Mucosa of stomach (tissue), 1 donor: ENCODE measurements around the gene U2SURP.

Source experiments
- H3K27me3 ChIP-seq: one replicate; pipeline ENCODE4 v1.7.0; 2013; ENCODE audit warnings: mild to moderate bottlenecking, low read length; ENCODE audit not compliant: control insufficient read depth, insufficient read depth
- H3K36me3 ChIP-seq: one replicate; pipeline ENCODE4 v1.7.0; 2013; ENCODE audit warnings: low read length; ENCODE audit not compliant: control insufficient read depth, insufficient read depth
- H3K4me1 ChIP-seq: one replicate; pipeline ENCODE4 v1.7.0; 2013; ENCODE audit warnings: mild to moderate bottlenecking, low read length; ENCODE audit not compliant: control insufficient read depth, insufficient read depth
- H3K4me3 ChIP-seq: one replicate; pipeline ENCODE4 v1.7.0; 2013; ENCODE audit warnings: low read length
- H3K9ac ChIP-seq: one replicate; pipeline ENCODE4 v1.7.0; 2013; ENCODE audit warnings: mild to moderate bottlenecking, low read length, moderate library complexity
- H3K9me3 ChIP-seq: one replicate; pipeline ENCODE4 v1.7.0; 2013; ENCODE audit warnings: mild to moderate bottlenecking, low read length, moderate library complexity; ENCODE audit not compliant: control insufficient read depth
- donor health status: Pancreatic carcinoma.

Gene U2SURP

DNA sequence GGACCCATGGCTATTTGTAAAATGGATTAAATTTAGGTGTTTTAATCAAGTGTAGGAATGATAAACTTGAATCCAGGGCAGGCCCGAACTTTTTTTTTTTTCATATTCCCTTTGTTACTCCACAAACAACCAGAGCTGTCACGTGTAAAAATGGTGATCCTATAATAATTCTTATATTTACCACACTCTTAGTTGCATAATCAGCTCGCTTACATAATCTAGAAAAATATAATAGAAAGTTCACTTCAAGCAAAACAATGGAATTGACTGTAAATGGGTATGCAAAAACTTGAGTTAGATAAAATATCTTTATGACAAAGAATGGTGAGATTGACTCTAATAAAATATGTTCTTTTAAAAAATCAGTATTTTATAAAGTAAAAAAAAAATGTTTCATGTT is 35.8 kb upstream of the U2SURP start:
- no peaks in the 10 kb centered on the region for H3K9me3 ChIP-seq
- no peak overlapping the region for H3K4me3 ChIP-seq
- peaks cover 7% of the 10 kb centered on the region for H3K4me1 ChIP-seq
- H3K36me3 ChIP-seq: no peaks in the 10 kb centered on the region
- peaks cover 38% of the 10 kb centered on the region for H3K27me3 ChIP-seq
- H3K9ac ChIP-seq: no peak overlapping the region

- Histone ChIP-seq H3K4me1 (peaks cover 7% of the 10 kb centered on the region), H3K36me3 (no peaks in the 10 kb centered on the region), H3K9ac (no peak overlapping the region), H3K27me3 (peaks cover 34% of the 10 kb centered on the region), H3K4me3 (no peak overlapping the region), H3K9me3 (no peaks in the 10 kb centered on the region)
Observed at GRCh38 chr3:142966808-142967207, 34.6 kb upstream of the U2SURP start.

DNA sequence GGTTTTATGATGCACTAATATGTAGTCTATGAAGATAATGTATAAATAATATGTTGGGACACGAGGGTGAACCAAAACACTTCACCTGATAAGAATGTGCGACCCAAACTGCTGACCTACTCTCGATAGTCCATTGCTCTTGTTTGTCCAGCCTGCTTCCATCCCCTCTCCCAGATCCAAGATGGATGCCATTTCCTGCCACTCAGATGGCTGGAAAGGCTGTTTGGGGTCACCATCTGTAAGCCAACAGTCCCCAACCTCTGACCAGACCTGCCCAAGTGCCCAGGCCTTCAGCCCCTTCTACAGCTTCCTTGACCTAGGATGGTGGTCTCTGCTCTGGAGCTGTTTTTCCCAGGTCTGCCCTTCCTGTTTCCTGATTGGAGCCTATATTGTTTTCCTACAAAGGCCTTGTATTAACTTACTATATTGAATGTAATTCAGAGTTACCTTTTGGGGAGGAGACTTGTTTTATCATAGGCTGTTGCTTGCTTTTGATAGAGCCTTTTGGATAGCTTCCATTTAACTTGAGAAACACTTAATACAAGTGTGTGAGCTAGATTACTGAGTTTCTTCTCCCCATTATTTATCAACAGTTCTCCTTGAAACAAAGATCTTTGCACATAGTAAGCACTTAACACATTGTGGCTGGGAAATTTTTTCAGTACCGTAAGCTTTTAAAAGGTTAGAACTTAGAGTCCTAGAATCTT is 32.9 kb upstream of the U2SURP start:
- H3K9ac ChIP-seq: no peak overlapping the region
- no peaks in the 10 kb centered on the region for H3K9me3 ChIP-seq
- H3K4me1 ChIP-seq: peaks cover 7% of the 10 kb centered on the region
- no peaks in the 10 kb centered on the region for H3K36me3 ChIP-seq
- peaks cover 21% of the 10 kb centered on the region for H3K27me3 ChIP-seq
- H3K4me3 ChIP-seq: no peak overlapping the region

- Histone ChIP-seq H3K4me3 (no peak overlapping the region), H3K9ac (no peak overlapping the region), H3K9me3 (no peaks in the 10 kb centered on the region), H3K27me3 (peaks cover 2% of the 10 kb centered on the region), H3K4me1 (peaks cover 4% of the 10 kb centered on the region), H3K36me3 (no peaks in the 10 kb centered on the region)
Observed at GRCh38 chr3:142971431-142971830, 29.9 kb upstream of the U2SURP start.

DNA sequence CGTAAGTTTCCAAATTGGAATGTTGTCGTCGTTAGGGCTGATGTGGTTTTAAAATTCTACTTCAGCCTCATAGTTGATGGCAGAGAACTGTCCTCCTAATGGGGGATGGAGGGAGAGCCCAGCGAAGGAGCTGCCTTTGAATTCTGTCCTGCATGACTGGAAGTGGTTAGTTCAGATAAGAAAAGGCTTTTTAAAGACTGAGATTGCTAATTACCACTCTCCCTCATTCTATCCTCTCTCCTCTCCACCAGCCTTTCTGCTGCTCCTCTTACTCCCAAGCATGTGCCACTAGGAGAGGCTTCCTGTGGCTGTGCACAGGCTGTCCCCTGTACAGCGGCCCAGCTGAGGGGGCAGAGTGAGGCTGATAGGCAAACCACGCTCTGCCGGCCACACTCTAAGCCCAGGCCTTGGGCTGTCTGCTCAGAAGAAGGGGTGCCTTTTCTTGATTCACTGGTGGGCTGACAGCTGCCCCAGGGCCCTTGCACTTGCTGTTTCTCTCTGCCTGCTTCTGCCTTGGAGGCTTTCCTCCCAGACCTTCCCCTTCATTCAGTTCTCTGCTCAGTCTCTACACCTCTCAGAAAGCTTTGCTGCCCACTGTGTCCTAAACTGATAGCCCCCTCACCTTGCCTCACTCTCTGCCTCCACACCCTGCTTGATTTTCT is 29.1 kb upstream of the U2SURP start:
- H3K4me3 ChIP-seq: no peak overlapping the region
- H3K36me3 ChIP-seq: no peaks in the 10 kb centered on the region
- peaks cover 12% of the 10 kb centered on the region for H3K4me1 ChIP-seq
- no peaks in the 10 kb centered on the region for H3K27me3 ChIP-seq
- H3K9me3 ChIP-seq: no peaks in the 10 kb centered on the region
- H3K9ac ChIP-seq: no peak overlapping the region

GRCh38 chr3:142973217-142974009 is 28.0 kb upstream of the U2SURP start:
- H3K9me3 ChIP-seq: no peaks in the 10 kb centered on the region
- no peak overlapping the region for H3K9ac ChIP-seq
- no peak overlapping the region for H3K4me3 ChIP-seq
- no peaks in the 10 kb centered on the region for H3K36me3 ChIP-seq
- H3K27me3 ChIP-seq: no peaks in the 10 kb centered on the region
- H3K4me1 ChIP-seq: peaks cover 10% of the 10 kb centered on the region

DNA sequence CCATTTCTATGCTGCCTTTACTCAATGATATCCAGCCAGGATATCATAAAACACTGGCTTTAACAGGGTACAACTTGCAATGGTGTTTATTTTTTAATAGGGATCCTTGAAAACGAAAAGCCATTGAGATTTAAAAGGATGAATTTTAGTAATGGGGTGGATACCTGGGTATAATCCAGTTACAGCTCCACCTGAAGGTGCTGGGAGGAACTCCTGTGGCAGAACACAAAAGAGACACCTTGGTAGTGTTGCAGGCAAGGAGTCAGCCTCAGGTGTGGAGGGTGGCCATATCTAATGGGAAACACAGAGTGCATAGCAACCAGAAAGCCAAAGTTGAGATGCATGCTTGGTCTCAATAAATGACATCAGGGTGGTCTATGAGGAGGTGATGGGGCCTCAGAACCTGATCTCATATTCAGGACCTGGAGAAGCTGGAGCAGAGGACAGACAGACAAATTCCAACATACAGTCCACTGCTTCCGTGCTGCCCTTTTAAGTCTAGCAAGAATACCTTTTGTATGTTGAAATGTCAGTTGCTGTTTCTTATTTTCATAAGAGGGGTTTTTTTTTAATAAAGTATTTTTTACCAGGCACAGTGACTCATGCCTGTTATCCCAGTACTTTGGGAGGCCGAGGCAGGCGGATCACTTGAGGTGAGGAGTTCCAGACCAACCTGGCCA is 25.9 kb upstream of the U2SURP start:
- H3K9me3 ChIP-seq: no peaks in the 10 kb centered on the region
- no peaks in the 10 kb centered on the region for H3K27me3 ChIP-seq
- no peak overlapping the region for H3K4me3 ChIP-seq
- peaks cover 8% of the 10 kb centered on the region for H3K4me1 ChIP-seq
- no peak overlapping the region for H3K9ac ChIP-seq
- H3K36me3 ChIP-seq: no peaks in the 10 kb centered on the region

GRCh38 chr3:142976621-142977398 is 24.6 kb upstream of the U2SURP start:
- no peaks in the 10 kb centered on the region for H3K36me3 ChIP-seq
- H3K4me3 ChIP-seq: no peak overlapping the region
- peaks cover 8% of the 10 kb centered on the region for H3K4me1 ChIP-seq
- H3K9ac ChIP-seq: no peak overlapping the region
- no peaks in the 10 kb centered on the region for H3K27me3 ChIP-seq
- H3K9me3 ChIP-seq: no peaks in the 10 kb centered on the region

- no peak overlapping the region for H3K9ac ChIP-seq
- H3K27me3 ChIP-seq: no peaks in the 10 kb centered on the region
- no peak overlapping the region for H3K4me3 ChIP-seq
- no peaks in the 10 kb centered on the region for H3K36me3 ChIP-seq
- peaks cover 8% of the 10 kb centered on the region for H3K4me1 ChIP-seq
- no peaks in the 10 kb centered on the region for H3K9me3 ChIP-seq
Observed at GRCh38 chr3:142977399-142977728, 24.0 kb upstream of the U2SURP start.

- Histone ChIP-seq H3K4me1 (peaks cover 8% of the 10 kb centered on the region), H3K27me3 (no peaks in the 10 kb centered on the region)
Observed at GRCh38 chr3:142981108-142981507, 20.3 kb upstream of the U2SURP start.

GRCh38 chr3:142982038-142982773 is 19.2 kb upstream of the U2SURP start:
- Histone ChIP-seq H3K9me3 (no peaks in the 10 kb centered on the region), H3K27me3 (no peaks in the 10 kb centered on the region), H3K4me3 (no peak overlapping the region), H3K36me3 (no peaks in the 10 kb centered on the region), H3K9ac (no peak overlapping the region), H3K4me1 (no peaks in the 10 kb centered on the region)

More at GRCh38 chr3:142981108-142981507, 20.3 kb upstream of the U2SURP start:
- H3K9me3 ChIP-seq: no peaks in the 10 kb centered on the region
- no peak overlapping the region for H3K4me3 ChIP-seq
- no peak overlapping the region for H3K9ac ChIP-seq
- H3K36me3 ChIP-seq: no peaks in the 10 kb centered on the region
